ENCODE data around the gene RERE.

- TF ChIP-seq EZH2 (IDR thresholded peaks at IDR 0.05; ENCODE audit: low read depth, unreplicated experiment) = no peak
- peak; percentile 77 to 86 for TF ChIP-seq CTCF (conservative IDR thresholded peaks at IDR 0.05; ENCODE audit: low read depth in 2 of 2)
- TF ChIP-seq JUNB (IDR thresholded peaks at IDR 0.05; ENCODE audit: unreplicated experiment) = no peak
- TF ChIP-seq EZH2phosphoT487 (IDR thresholded peaks at IDR 0.05; ENCODE audit: unreplicated experiment) = no peak
Observed at GRCh38 chr1:8351693-8352470, 465.6 kb downstream of the RERE start.
